HepG2 (cell line): ENCODE results near the gene AP3D1.

Experiments
- AFF4 ChIP-seq: sonication (generic); formaldehyde crosslinking; IDR thresholded peaks from 2 replicates; pipeline ENCODE4 v1.4.0; 2020; ENCODE audit warnings: missing genetic modification reagents
- ATF2 ChIP-seq: sonication (generic); formaldehyde crosslinking; IDR thresholded peaks from 2 replicates; pipeline ENCODE4 v1.4.0; 2020; ENCODE audit warnings: missing genetic modification reagents
- NR2C2 ChIP-seq: sonication (generic); formaldehyde crosslinking; IDR thresholded peaks from 2 replicates; pipeline ENCODE4 v1.4.0; 2020; ENCODE audit warnings: missing genetic modification reagents, mild to moderate bottlenecking, moderate library complexity, borderline replicate concordance
- STAT6 ChIP-seq: sonication (generic); formaldehyde crosslinking; IDR thresholded peaks from 2 replicates; pipeline ENCODE4 v1.4.0; 2020; ENCODE audit warnings: missing genetic modification reagents, mild to moderate bottlenecking, borderline replicate concordance
- ZBTB37 ChIP-seq: sonication (generic); formaldehyde crosslinking; IDR thresholded peaks from 2 replicates; pipeline ENCODE4 v1.4.0; 2020; ENCODE audit warnings: mild to moderate bottlenecking, missing genetic modification reagents
- ZBTB40 ChIP-seq, 2 experiments: fragments of 450-650 bp in 1 of 2; sonication (generic) in 1 of 2; formaldehyde crosslinking in 1 of 2; IDR thresholded peaks; 2 replicates each; pipeline versions ENCODE4 v1.6.1 to v1.8.0; 2016 to 2022; ENCODE audit warnings: antibody characterized with exemption in 1 of 2, mild to moderate bottlenecking in 1 of 2, missing genetic modification reagents in 1 of 2
- ZFP36 ChIP-seq: fragments of 150-350 bp; IDR thresholded peaks from 2 replicates; pipeline ENCODE4 v1.6.1; 2018; ENCODE audit warnings: borderline replicate concordance, low read length, low read depth; ENCODE audit not compliant: partially characterized antibody
- ZNF431 ChIP-seq: sonication (generic); formaldehyde crosslinking; IDR thresholded peaks from 2 replicates; pipeline ENCODE4 v1.9.0; 2022; ENCODE audit warnings: missing genetic modification reagents, low read depth, mild to moderate bottlenecking, borderline replicate concordance

- TF ChIP-seq ATF2 (CRISPR knock-in tag): no peak
- TF ChIP-seq ZBTB40 (IDR thresholded peaks at IDR 0.05): no peak
- no peak for TF ChIP-seq ZBTB40 (CRISPR knock-in tag; IDR thresholded peaks at IDR 0.05)
- TF ChIP-seq ZFP36: no peak
- TF ChIP-seq STAT6 (CRISPR knock-in tag): no peak
- TF ChIP-seq NR2C2 (CRISPR knock-in tag): no peak
- no peak for TF ChIP-seq ZBTB37 (CRISPR knock-in tag)
- TF ChIP-seq ZNF431 (CRISPR knock-in tag): no peak
- no peak for TF ChIP-seq AFF4 (CRISPR knock-in tag)
These were observed 21.2 kb downstream of the AP3D1 start for GRCh38 chr19:2129892-2130770.
